Measurements from ENCODE around the gene WNT5B.

GRCh38 chr12:1579651-1580435, 49.2 kb upstream of the WNT5B start:
- TF ChIP-seq GATA3 (IDR thresholded peaks at IDR 0.05; ENCODE audit: low read depth, low read length) (no peak), GATA2 (IDR thresholded peaks at IDR 0.05; ENCODE audit: low read depth, low read length) (no peak)
